KMS-11 (cell line): ENCODE data around the gene CTRB2.

Experiments used
- H2AFZ ChIP-seq: fragments of 200-600 bp; sonication (generic); 2 replicates; pipeline ENCODE4 v1.6.1; 2016; ENCODE audit warnings: antibody characterized with exemption, mixed run types, low read depth
- H3K27ac ChIP-seq: fragments of 200-600 bp; sonication (generic); 2 replicates; pipeline ENCODE4 v1.6.1; 2016; ENCODE audit warnings: mild to moderate bottlenecking, mixed run types
- H3K27me3 ChIP-seq: fragments of 200-600 bp; sonication (generic); 2 replicates; pipeline ENCODE4 v1.6.1; 2017; ENCODE audit warnings: mild to moderate bottlenecking, low read depth, mixed run types, moderate library complexity; ENCODE audit not compliant: insufficient read depth
- H3K36me3 ChIP-seq: fragments of 200-600 bp; sonication (generic); 2 replicates; pipeline ENCODE4 v1.6.1; 2017; ENCODE audit warnings: mild to moderate bottlenecking, mixed run types; ENCODE audit not compliant: insufficient read depth
- H3K4me1 ChIP-seq: fragments of 200-600 bp; sonication (generic); 2 replicates; pipeline ENCODE4 v1.6.1; 2016; ENCODE audit warnings: mild to moderate bottlenecking, low read depth, mixed run types; ENCODE audit not compliant: poor library complexity, severe bottlenecking
- H3K4me2 ChIP-seq: fragments of 200-600 bp; sonication (generic); 2 replicates; pipeline ENCODE4 v1.7.0; 2016; ENCODE audit warnings: mild to moderate bottlenecking, mixed run types
- H3K4me3 ChIP-seq: fragments of 200-600 bp; sonication (generic); IDR thresholded peaks from 2 replicates; pipeline ENCODE4 v1.6.1; 2017; ENCODE audit warnings: low read depth, low read length, mixed read lengths; ENCODE audit not compliant: insufficient read depth
- H3K79me2 ChIP-seq: fragments of 200-600 bp; sonication (generic); 2 replicates; pipeline ENCODE4 v1.6.1; 2016; ENCODE audit warnings: low read depth, mixed run types; ENCODE audit not compliant: insufficient read depth
- H3K9ac ChIP-seq: fragments of 200-600 bp; sonication (generic); 2 replicates; pipeline ENCODE4 v1.6.1; 2016; ENCODE audit warnings: mild to moderate bottlenecking, mixed run types
- H4K20me1 ChIP-seq: fragments of 200-600 bp; sonication (generic); 2 replicates; pipeline ENCODE4 v1.6.1; 2016; ENCODE audit warnings: mild to moderate bottlenecking, mixed run types; ENCODE audit not compliant: insufficient read depth
- CTCF ChIP-seq: fragments of 200-600 bp; sonication (generic); conservative IDR thresholded peaks from 2 replicates; pipeline ENCODE4 v1.6.1; 2017; ENCODE audit warnings: low read depth, mild to moderate bottlenecking, antibody characterized with exemption, low read length, moderate library complexity, mixed read lengths

CTRB2 gene

GRCh38 chr16:75193265-75193650 lies 13.7 kb downstream of the CTRB2 start:
- Histone ChIP-seq H3K36me3 (no peaks in the 10 kb centered on the region), H3K27me3 (no peaks in the 10 kb centered on the region)
- no peak for TF ChIP-seq CTCF

GRCh38 chr16:75192606-75193264 lies 14.2 kb downstream of the CTRB2 start:
- Histone ChIP-seq H3K4me3 (no peak overlapping the region), H3K4me2 (no peak overlapping the region), H4K20me1 (no peaks in the 10 kb centered on the region), H3K27me3 (no peaks in the 10 kb centered on the region), H3K4me1 (no peaks in the 10 kb centered on the region), H2AFZ (no peak overlapping the region), H3K79me2 (no peaks in the 10 kb centered on the region), H3K36me3 (no peaks in the 10 kb centered on the region), H3K9ac (no peak overlapping the region), H3K27ac (no peak overlapping the region)
- no peak for TF ChIP-seq CTCF

More at GRCh38 chr16:75193265-75193650, 13.7 kb downstream of the CTRB2 start:
- no peaks in the 10 kb centered on the region for H3K4me1 ChIP-seq
- H4K20me1 ChIP-seq = no peaks in the 10 kb centered on the region
- H3K27ac ChIP-seq = no peak overlapping the region
- H3K4me2 ChIP-seq = no peak overlapping the region
- no peak overlapping the region for H2AFZ ChIP-seq
- H3K79me2 ChIP-seq = no peaks in the 10 kb centered on the region
- H3K4me3 ChIP-seq = no peak overlapping the region
- H3K9ac ChIP-seq = no peak overlapping the region

- Histone ChIP-seq H2AFZ (no peak overlapping the region), H3K4me1 (no peaks in the 10 kb centered on the region), H4K20me1 (no peaks in the 10 kb centered on the region), H3K27me3 (no peaks in the 10 kb centered on the region), H3K4me3 (no peak overlapping the region), H3K4me2 (no peak overlapping the region), H3K36me3 (no peaks in the 10 kb centered on the region), H3K27ac (no peak overlapping the region), H3K79me2 (no peaks in the 10 kb centered on the region), H3K9ac (no peak overlapping the region)
- no peak for TF ChIP-seq CTCF
Observed at GRCh38 chr16:75189638-75190245, 17.2 kb downstream of the CTRB2 start.

- Histone ChIP-seq H3K36me3 (no peaks in the 10 kb centered on the region), H4K20me1 (no peaks in the 10 kb centered on the region), H3K27ac (no peak overlapping the region), H3K4me3 (no peak overlapping the region), H2AFZ (no peak overlapping the region), H3K9ac (no peak overlapping the region), H3K4me2 (no peak overlapping the region), H3K27me3 (no peaks in the 10 kb centered on the region), H3K79me2 (no peaks in the 10 kb centered on the region), H3K4me1 (no peaks in the 10 kb centered on the region)
- TF ChIP-seq CTCF = no peak
Observed at GRCh38 chr16:75188832-75189477, 18.0 kb downstream of the CTRB2 start.
